Loucy (cell line): ENCODE measurements around the gene GOLGA6L7.
"Not testable (repeated sequence)": the region's sequence is repeated elsewhere in the genome, so short reads cannot be mapped to it uniquely, and the experiment has no call there.

Source experiments
- EZH2phosphoT487 ChIP-seq: fragments of 200-600 bp; IDR thresholded peaks from 2 replicates; pipeline ENCODE4 v1.6.1; 2018; ENCODE audit warnings: antibody characterized with exemption, mild to moderate bottlenecking, moderate library complexity, borderline replicate concordance
- TF ChIP-seq, protein P1 (sequence below): fragments of 200-600 bp; sonication (generic); conservative IDR thresholded peaks from 2 replicates; pipeline ENCODE4 v1.5.1; 2014; ENCODE audit warnings: mild to moderate bottlenecking, antibody characterized with exemption, low read length

- TF ChIP-seq, protein P1, sequence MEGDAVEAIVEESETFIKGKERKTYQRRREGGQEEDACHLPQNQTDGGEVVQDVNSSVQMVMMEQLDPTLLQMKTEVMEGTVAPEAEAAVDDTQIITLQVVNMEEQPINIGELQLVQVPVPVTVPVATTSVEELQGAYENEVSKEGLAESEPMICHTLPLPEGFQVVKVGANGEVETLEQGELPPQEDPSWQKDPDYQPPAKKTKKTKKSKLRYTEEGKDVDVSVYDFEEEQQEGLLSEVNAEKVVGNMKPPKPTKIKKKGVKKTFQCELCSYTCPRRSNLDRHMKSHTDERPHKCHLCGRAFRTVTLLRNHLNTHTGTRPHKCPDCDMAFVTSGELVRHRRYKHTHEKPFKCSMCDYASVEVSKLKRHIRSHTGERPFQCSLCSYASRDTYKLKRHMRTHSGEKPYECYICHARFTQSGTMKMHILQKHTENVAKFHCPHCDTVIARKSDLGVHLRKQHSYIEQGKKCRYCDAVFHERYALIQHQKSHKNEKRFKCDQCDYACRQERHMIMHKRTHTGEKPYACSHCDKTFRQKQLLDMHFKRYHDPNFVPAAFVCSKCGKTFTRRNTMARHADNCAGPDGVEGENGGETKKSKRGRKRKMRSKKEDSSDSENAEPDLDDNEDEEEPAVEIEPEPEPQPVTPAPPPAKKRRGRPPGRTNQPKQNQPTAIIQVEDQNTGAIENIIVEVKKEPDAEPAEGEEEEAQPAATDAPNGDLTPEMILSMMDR = not testable (repeated sequence)
- not testable (repeated sequence) for TF ChIP-seq EZH2phosphoT487
Measured at GRCh38 chr15:28843520-28843919, 4.9 kb downstream of the GOLGA6L7 start.
